Mesodermal cell (in vitro differentiated cells): ENCODE results near the gene SLC38A11.

Experiments used
- H3K27ac ChIP-seq: 2 replicates; pipeline ENCODE4 v1.7.0; 2013; ENCODE audit warnings: mild to moderate bottlenecking, low read depth, low read length, moderate library complexity; ENCODE audit not compliant: severe bottlenecking
- H3K36me3 ChIP-seq: 2 replicates; pipeline ENCODE4 v1.7.1; 2013; ENCODE audit warnings: mild to moderate bottlenecking, low read length, moderate library complexity; ENCODE audit not compliant: control insufficient read depth, insufficient read depth
- H3K4me1 ChIP-seq: one replicate; pipeline ENCODE4 v1.7.1; 2013; ENCODE audit warnings: mild to moderate bottlenecking, low read length; ENCODE audit not compliant: insufficient read depth, control insufficient read depth, poor library complexity, severe bottlenecking
- H3K4me3 ChIP-seq: 2 replicates; pipeline ENCODE4 v1.7.0; 2013; ENCODE audit warnings: low read length, control low read depth, mild to moderate bottlenecking; ENCODE audit not compliant: insufficient read depth, poor library complexity, severe bottlenecking; ENCODE audit errors: extremely low read depth
- H3K9me3 ChIP-seq: 2 replicates; pipeline ENCODE4 v1.7.1; 2013; ENCODE audit warnings: mild to moderate bottlenecking, low read length, moderate library complexity; ENCODE audit not compliant: control insufficient read depth
- WGBS, 2 experiments: methylation state at CpG; one replicate each; pipeline ENCODE4 v1.1.5; 2013; ENCODE audit warnings: missing lambda C conversion rate in 2 of 2; ENCODE audit not compliant: insufficient coverage in 2 of 2; 5-methylcytosine and 5-hydroxymethylcytosine counted together

The SLC38A11 gene

GRCh38 chr2:164913640-164914350 lies 41.5 kb downstream of the SLC38A11 start:
- no peaks in the 10 kb centered on the region for H3K36me3 ChIP-seq
- no peak overlapping the region for H3K4me3 ChIP-seq
- peaks cover 41% of the 10 kb centered on the region for H3K4me1 ChIP-seq
- H3K27ac ChIP-seq, result peak overlapping the region; percentile 48
- no peaks in the 10 kb centered on the region for H3K9me3 ChIP-seq

DNA sequence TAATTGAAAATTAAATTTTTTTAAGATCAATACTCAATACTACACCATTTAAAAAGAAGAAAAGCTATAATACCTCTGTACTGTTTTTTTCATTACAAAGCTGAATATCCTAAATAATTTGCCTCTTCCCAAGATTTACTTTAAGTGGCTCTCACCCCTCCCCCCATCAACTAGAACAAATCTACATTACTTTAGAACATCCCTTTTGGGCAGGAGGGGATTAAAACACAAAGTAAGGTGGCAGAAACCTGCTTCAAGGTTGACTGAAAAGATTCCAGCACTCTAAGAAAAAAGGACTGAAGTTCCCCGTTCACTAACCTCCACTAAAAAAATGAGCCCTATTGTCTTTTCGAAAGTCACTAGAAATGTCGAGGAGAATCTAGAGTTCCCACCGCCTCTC lies 42.3 kb downstream of the SLC38A11 start:
- no CpG with 5 or more reads among the region's 4 CpGs for WGBS, 2 experiments
- H3K36me3 ChIP-seq, result no peaks in the 10 kb centered on the region
- H3K9me3 ChIP-seq, result no peaks in the 10 kb centered on the region
- no peak overlapping the region for H3K27ac ChIP-seq
- H3K4me3 ChIP-seq, result no peak overlapping the region
- H3K4me1 ChIP-seq, result peaks cover 41% of the 10 kb centered on the region

- WGBS, 2 experiments, result 100% methylated on average over 1 of the region's 1 CpG; no CpG with 5 or more reads in 1 of the 2 experiments
- Histone ChIP-seq H3K36me3 (no peaks in the 10 kb centered on the region), H3K27ac (no peak overlapping the region), H3K9me3 (no peaks in the 10 kb centered on the region), H3K4me1 (peaks cover 41% of the 10 kb centered on the region), H3K4me3 (no peak overlapping the region)
These were observed 43.5 kb downstream of the SLC38A11 start for GRCh38 chr2:164911832-164912231.

- Histone ChIP-seq H3K4me1 (peaks cover 41% of the 10 kb centered on the region), H3K27ac (peak overlapping the region; percentile 93)
- WGBS, 2 experiments, result 31 to 39% methylated on average over 3 to 4 of the region's 6 CpGs
These were observed 45.0 kb downstream of the SLC38A11 start for GRCh38 chr2:164910101-164910899.

GRCh38 chr2:164906947-164907346 lies 48.4 kb downstream of the SLC38A11 start:
- Histone ChIP-seq H3K27ac (no peak overlapping the region), H3K4me1 (peaks cover 25% of the 10 kb centered on the region), H3K4me3 (no peak overlapping the region), H3K36me3 (no peaks in the 10 kb centered on the region), H3K9me3 (no peaks in the 10 kb centered on the region)
- no CpG with 5 or more reads among the region's 2 CpGs for WGBS, 2 experiments

More at GRCh38 chr2:164910101-164910899, 45.0 kb downstream of the SLC38A11 start:
- no peaks in the 10 kb centered on the region for H3K36me3 ChIP-seq
- H3K9me3 ChIP-seq, result no peaks in the 10 kb centered on the region
- no peak overlapping the region for H3K4me3 ChIP-seq

DNA sequence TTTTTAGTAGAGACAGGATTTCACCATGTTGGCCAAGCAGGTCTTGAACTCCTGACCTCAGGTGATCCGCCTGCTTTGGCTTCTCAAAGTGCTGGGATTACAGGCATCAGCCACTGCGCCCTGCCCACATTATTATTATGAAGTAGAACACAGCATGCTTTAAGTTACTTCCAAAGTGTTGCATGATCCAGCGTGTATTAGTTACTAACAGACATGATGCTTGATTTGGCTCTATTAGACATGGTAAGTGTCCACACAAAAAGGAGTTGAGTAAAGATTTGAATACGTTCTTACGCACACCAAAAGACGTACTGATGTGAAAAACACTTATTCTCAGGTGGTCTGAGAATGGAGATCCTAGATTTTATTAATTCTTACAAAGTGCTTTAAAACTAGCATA lies 50.0 kb downstream of the SLC38A11 start:
- no peaks in the 10 kb centered on the region for H3K36me3 ChIP-seq
- WGBS, 2 experiments, result 78 to 100% methylated on average over 3 to 5 of the region's 6 CpGs

GRCh38 chr2:164903951-164904350 lies 51.4 kb downstream of the SLC38A11 start:
- no peak overlapping the region for H3K4me3 ChIP-seq
- no peak overlapping the region for H3K27ac ChIP-seq

More for the DNA sequence above, 50.0 kb downstream of the SLC38A11 start:
- no peak overlapping the region for H3K4me3 ChIP-seq
- H3K27ac ChIP-seq, result no peak overlapping the region
- peaks cover 1% of the 10 kb centered on the region for H3K9me3 ChIP-seq
- peaks cover 16% of the 10 kb centered on the region for H3K4me1 ChIP-seq

GRCh38 chr2:164903204-164903603 lies 52.1 kb downstream of the SLC38A11 start:
- H3K27ac ChIP-seq, result no peak overlapping the region
- H3K9me3 ChIP-seq, result peaks cover 6% of the 10 kb centered on the region
- no peaks in the 10 kb centered on the region for H3K36me3 ChIP-seq

More at GRCh38 chr2:164903951-164904350, 51.4 kb downstream of the SLC38A11 start:
- Histone ChIP-seq H3K4me1 (peaks cover 11% of the 10 kb centered on the region), H3K9me3 (peaks cover 6% of the 10 kb centered on the region), H3K36me3 (no peaks in the 10 kb centered on the region)
- WGBS, 2 experiments, result 60% methylated on average over 1 of the region's 2 CpGs; no CpG with 5 or more reads in 1 of the 2 experiments

DNA sequence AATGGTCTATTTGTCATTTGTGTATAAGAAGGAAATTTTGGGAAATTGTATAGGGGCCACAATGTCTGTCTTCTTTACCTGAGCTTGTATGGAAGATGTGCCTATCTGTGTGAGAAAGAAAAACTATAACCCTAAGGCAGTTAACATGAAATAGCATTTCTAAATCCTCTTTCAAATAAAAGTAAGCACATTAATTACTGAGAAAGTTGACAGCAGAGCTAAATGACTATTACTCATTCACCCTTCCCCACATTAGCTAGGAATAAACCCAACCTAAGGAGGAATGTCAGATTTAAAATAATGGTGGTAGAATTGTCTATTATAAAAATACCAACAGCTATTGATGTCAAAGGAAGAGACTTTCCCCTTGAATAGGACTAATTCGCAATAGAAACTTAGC lies 56.2 kb downstream of the SLC38A11 start:
- WGBS, 2 experiments, result no CpG with 5 or more reads among the region's 1 CpG
- Histone ChIP-seq H3K4me3 (no peak overlapping the region), H3K36me3 (no peaks in the 10 kb centered on the region), H3K27ac (peak overlapping the region; percentile 18), H3K9me3 (peaks cover 6% of the 10 kb centered on the region), H3K4me1 (peaks cover 21% of the 10 kb centered on the region)

More at GRCh38 chr2:164903204-164903603, 52.1 kb downstream of the SLC38A11 start:
- peaks cover 12% of the 10 kb centered on the region for H3K4me1 ChIP-seq
- H3K4me3 ChIP-seq, result no peak overlapping the region

DNA sequence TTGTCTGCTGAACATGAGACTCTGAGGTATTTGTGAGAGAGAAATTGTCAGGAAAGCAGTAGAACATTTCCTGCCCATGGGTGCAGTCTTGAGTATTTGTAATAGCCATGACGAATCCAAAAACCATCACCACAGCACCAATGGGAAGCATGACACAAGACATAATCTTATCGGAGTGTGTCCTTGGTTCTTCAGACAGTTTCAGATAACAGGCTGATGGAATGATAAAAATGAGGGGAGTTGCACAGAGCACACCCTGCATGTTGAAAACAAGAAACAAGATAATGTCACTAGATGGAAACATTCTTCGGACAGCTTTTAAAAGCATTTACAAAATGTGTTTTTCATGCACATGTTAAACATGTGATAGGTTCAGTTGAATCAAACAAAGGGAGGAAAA lies 56.9 kb downstream of the SLC38A11 start:
- Histone ChIP-seq H3K4me1 (peaks cover 15% of the 10 kb centered on the region), H3K27ac (peak overlapping the region; percentile 30), H3K4me3 (no peak overlapping the region), H3K9me3 (peaks cover 6% of the 10 kb centered on the region), H3K36me3 (no peaks in the 10 kb centered on the region)
- WGBS, 2 experiments, result 86% methylated on average over 2 of the region's 3 CpGs; no CpG with 5 or more reads in 1 of the 2 experiments
